GM19043 (cell line): ENCODE data around the gene SSBP2.
"Not testable (repeated sequence)": the region's sequence is repeated elsewhere in the genome, so short reads cannot be mapped to it uniquely, and the experiment has no call there.

Experiments
- ATAC-seq: cut with Tn5 transposase; IDR thresholded peaks from one replicate; pipeline ENCODE4 v1.9.1; 2021; ENCODE audit warnings: low read depth; ENCODE audit not compliant: unreplicated experiment

The SSBP2 gene

DNA sequence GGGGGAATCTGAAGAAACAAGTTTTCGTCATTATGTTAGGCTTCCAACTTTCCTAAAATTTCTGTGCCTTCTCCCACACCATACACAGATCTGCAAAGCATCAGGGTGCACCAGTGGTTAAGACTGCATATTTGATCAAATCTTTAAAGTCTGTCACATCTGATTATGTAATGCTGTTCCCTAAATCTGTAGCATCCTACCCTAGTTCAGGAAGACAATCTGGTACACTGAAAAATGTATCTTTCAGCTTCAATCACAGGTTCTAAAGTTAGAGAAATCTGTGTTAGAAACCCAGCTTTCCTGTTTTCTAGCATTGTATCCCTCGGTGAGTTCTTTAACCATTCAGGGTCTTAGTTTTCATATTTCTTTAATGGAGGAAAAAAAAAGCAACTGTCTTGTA lies 3.9 kb downstream of the SSBP2 start:
- ATAC-seq = no peak

DNA sequence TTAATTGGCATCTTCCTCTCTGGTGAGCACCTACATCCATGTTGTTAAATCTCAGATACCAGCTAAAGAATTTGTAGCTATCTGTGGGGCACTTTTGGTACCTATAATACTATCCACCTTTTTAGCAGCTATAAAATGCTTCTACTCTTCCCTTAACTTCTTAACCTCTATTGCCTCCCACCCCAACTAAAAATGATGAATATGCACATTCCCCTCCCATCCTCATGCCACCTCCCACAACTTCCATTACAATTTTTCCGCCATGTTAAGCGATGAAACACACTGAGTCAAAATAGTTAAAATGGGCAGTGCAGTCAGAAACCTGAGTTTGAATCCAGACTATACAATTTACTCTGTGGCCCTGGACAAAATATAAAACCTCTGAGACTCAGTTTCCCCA lies 10.1 kb downstream of the SSBP2 start:
- ATAC-seq = no peak

DNA sequence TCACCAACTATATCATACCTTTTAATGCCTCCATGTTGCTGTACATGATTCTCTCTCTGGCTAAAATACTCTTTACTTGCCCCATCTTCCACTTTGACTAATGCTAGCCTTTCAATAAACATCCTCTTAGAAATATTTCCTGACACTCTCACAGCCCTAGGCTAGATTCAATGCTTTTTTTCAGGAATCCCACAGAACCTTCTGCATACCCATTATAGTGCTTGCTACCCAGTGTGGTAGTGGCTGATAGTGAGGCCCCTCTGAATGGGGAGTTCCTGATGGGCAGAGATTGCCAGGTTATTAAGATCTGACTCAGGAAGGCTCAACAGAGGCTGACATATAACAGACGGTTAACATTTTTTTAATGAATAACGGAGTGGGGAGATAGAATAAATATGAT lies 11.6 kb downstream of the SSBP2 start:
- ATAC-seq = no peak

DNA sequence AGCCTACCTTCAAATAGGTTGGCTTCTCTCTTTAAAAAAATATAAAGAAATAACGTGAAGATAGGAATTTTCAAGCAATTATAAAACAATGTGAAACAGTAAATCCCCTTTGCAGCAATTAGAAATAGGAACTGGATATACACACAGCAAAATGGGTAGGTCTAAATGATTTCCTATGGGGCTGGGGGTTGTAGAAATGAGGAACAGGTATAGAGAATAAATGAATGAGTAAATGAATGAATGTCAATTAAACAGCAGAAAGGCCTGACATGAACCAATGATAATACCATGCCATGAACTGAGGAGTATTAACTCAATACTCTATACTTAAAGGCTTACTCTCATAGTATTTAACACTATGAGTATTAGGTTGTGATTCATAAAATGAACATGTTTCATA lies 21.6 kb downstream of the SSBP2 start:
- ATAC-seq = no peak

DNA sequence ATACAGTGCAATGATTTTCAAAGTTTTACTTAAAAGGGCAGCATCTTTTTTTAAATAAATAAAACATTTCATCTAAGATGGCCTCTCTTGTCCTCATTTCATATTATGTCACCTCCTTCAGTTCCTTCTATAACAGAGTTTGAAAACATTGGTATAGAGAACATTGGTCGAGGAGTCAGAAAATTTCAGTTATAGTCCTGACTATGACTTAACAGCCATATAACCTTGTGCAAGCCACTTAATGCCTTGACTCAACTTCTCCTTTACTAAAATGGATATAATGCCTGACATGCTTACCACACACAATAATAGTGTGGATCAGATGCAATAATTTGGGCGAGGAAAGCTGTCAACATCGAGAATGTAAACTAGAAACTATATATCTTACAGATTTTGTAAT lies 22.6 kb downstream of the SSBP2 start:
- ATAC-seq = no peak

DNA sequence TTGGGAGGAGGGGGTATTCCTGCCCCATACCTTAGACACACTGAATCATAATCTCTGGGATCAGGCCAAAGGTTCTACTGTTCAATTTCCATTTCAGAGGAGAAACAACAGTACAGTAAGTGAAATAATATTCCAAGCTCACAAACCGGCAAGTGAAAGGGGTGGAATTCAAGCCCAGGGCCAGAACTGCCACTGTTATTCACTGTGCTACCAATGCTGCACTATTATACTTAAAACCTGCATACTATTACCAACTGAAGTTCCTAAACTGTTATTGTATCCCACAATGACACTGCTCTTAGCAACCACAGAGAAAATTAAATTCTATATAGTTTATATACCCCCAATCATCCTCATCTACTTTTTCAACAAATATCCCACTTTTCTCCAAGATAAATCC lies 24.6 kb downstream of the SSBP2 start:
- ATAC-seq = no peak

DNA sequence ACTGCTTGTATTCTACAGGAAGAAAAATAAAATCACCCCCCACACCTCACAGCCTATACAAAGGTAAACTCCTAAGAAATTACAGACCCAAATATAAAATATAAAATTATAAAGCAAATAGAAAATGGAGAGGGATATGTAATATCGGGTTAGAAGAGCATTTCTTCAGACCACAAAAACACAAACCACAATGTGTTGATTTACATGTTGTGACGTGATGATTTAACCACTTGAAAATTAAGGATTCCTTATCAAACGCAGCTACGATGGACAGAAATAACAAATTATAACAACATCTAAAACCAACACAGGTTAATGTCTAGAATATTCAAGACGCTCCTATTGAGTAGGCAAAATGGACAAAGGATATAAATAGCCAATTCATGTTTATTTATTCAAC lies 26.3 kb downstream of the SSBP2 start:
- no peak for ATAC-seq

DNA sequence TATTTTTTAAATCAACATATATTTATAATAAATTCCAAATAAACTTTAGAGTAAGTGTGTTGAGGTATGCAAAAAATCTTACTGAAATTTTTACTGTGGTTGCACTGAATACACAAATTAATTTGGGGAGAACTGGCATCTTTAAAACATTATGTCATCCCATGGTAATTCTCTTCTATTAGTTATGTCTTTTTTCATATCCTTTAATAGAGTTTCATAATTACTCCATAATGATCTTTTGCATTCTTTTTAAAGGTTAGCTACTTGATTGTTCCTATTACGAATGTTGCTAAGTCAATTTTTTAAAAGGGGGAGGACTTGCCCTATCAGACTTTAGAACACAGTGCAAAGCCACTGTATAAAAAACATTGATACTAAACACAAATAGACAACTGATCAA lies 26.8 kb downstream of the SSBP2 start:
- ATAC-seq = no peak

DNA sequence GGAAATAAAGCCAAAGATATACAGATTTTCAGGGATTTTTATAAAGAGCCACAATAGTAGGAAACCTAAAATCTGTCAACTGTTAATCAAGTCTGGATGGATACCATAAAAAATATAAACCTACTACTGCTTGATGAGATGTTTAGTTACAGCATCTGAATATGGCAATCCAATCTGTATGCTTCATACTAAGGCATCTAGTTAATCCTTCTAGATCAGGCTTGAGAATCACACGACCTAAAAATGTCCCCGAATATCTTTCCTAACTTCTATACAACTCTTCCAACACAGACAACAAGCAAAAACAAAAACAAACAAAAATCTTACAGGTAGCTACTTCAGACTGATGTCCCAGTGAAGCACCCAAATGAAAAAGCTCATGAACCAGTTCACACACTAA lies 29.8 kb downstream of the SSBP2 start:
- ATAC-seq = no peak

DNA sequence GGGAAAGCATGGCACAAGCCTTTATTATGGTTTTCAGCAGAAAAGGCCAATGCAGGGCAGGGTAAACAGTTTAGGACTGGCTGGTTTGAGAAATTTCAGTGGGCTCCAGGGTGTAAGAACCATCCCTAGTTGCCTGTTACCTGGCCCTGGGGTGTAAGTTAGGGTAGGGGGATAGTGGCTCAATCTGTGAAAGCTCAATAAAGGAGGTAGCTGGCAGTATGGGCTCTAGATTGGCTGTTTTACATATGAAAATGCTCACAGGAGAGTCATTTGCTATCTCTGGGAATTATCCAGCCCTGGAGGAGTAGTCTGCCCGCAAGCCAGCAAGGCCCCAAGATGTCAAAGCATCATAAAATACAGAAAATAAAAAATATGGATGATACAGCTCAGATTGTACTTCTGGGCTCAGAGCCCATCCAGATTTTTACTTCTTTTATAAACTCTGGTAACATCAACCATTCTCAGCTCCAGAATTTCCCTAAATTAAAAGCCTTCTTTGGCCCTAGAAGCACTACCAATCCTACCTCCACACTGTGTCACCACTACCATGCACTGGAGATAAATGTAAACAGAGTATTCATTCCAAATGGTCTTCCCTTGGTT lies 31.1 kb downstream of the SSBP2 start:
- ATAC-seq = no peak

DNA sequence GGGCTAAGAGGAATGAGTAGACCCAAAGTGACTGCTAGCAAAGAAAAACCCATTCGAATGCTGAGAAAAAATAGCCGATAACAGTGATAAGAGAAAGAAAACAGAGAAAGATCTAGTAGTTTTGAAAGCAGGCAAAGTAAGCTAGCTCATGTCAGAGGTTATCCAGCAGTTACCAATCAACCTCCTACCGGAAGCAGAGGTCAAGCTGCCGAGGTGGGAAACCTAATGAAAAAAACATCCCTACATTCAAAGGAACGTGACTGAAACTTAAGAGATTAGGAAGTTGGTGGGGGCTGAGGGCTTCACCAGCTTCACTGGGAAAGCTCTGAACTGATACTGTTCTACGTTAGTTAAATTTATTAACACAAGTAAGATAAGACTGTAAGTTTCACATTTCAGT lies 32.6 kb downstream of the SSBP2 start:
- no peak for ATAC-seq

DNA sequence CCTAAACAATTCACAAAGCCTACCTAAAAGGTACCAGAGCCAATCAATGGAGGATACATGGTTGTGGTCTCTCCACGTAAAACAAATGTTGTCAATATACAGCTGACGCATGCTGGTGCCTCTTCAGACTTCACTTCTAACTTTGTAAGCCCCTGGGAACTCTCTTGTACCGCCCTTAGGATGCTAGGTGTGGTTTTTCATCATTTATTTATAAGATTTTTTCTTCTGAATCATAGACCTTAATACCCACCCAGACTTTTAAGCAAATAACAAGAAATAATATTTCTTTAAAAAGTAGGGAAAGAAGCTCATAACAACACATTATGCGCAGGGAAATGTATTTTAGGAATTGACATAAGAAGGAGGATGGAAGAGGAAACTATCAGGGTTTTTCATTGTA lies 33.0 kb downstream of the SSBP2 start:
- ATAC-seq = no peak

DNA sequence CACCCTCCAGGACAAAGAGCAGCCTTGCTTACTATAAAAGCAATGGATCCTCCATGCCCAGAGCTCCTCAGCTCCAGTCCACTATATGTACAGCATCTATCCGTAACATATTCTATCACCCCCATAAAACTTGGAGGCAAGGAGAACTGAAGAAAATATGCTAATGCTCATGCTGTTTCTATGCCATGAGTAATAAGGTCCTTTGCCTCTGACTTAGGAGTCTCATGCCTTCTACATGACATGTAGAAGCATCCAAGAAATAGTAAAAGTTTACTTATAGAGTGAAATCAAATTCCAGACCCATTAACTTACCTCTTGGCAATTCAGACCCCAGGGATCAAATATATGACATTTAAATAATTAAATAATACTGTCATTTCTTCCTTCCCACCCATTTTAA lies 33.7 kb downstream of the SSBP2 start:
- ATAC-seq = no peak

DNA sequence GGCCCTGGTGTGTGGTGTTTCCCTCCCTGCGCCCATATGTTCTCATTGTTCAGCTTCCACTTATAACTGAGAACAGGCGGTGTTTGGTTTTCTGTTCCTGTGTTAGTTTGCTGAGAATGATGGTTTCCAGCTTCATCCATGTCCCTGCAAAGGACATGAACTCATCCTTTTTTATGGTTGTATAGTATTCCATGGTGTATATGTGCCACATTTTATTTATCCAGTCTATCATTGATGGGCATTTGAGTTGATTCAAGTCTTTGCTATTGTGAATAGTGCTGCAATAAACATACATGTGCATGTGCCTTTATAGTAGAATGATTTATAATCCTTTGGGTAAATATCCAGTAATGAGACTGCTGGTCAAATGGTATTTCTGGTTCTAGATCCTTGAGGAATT lies 36.8 kb downstream of the SSBP2 start:
- ATAC-seq = not testable (repeated sequence)

DNA sequence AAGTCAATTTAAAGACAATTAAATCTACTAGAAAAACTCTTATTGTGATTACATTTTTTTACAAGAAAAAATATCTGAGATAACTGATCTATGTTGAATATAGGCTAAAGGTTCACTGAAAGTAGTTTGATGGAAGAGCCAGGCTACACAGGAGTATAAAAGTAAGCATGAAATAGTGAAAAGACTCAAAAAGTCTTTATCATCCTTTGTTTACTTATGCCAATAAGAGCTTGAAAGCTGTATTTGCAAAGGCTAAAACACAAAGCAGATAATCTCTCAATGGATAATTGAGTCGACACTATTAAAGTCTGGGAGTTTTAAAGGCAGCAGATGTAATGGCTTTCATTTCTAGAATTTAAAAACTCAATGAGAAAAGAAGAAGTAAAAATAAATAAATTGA lies 42.0 kb downstream of the SSBP2 start:
- no peak for ATAC-seq

DNA sequence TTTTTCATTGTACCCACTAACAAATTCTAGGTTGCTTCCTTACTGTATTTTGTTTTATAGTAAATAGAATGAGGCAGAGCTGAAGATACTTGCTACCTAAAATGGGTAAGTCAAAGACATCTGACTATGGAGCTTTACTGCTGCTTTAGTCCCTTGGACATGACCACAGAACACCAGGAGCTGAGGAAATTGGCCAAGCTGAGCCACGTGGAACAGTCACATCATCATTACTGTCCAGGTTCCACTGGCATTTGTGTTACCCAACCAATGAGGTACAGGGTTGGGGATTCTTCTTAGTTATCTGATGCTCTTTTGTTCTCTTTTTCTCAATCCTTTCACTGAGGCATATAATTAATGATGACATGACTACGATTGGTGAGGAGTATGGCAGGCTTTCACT lies 47.1 kb downstream of the SSBP2 start:
- no peak for ATAC-seq

DNA sequence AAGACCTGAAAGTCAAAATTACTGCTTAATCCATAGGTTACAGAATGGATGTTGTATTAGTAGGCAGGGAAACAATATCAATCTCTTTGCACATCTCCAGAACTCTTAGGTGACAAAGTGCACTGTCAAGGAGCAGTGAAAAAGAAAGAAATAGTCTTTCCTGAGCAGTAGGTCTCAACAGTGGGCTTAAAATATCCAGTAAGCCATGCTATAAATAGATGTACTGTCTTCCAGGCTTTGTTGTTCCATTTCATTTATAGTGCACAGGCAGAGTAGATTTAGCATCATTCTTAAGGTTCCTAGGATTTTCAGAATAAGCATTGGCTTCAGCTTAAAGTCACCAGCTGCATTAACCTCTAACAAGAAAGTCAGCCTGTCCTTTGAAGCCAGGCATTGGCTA lies 50.7 kb downstream of the SSBP2 start:
- ATAC-seq = no peak

DNA sequence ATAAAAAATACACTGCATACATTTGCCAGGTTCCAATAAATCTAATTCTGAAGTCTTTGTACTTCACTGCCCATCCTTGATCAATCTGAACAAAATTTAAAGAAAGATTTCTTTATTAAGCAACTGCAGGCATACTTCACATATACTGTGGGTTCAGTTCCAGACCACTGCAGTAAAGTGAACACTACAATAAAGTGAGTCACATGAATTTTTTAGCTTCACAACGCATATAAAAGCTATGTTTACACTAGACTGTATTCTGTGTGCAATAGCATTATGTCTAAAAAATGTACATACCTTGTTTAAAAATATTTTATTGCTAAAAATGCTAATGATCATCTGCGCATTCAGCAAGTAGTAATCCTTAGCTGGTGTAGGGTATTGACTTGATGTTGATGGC lies 52.1 kb downstream of the SSBP2 start:
- ATAC-seq = no peak

DNA sequence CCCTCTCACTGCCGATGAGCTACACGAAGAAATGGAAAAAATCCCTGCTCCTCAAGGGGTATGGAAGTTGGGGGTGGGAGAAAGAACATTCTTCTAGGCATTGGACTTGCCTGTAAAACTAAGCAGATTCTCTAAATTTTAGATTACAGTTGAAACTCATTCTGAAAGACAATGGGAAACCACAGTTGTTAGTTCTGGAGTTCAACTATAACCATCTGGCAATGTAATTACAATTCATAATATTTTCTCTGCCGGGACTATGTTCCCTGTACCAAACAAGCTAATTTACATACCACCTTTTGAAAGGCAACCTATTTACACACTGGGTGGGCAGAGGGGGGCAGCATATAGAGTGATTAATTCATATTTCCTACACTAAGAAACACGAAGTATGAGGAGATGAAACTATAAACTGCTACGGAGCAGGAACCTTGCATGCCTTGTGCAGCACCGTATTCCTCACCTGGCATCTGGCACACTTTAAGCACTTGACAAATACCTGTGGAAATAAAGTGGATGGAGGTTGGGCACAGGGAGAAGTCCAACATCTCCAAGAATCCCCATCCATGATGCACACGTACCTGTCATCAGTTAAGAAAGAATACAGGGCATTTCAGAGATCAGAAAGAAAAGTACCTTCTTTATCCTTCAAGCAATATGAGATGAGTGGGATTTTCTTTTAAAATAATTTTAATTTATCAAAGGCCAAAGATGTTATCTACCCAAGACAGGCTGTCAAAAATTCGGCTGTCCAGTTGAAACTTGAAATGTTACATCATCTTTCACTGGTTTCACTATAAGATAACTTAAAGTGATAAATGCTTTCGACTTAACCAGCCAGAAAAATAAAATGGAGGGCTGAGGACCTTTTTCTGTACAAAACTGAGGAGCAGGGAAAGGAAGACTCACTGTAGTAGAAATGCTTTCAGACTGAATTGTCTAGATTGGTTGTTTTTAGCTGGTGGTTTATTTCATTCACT lies 54.2 kb downstream of the SSBP2 start:
- no peak for ATAC-seq

DNA sequence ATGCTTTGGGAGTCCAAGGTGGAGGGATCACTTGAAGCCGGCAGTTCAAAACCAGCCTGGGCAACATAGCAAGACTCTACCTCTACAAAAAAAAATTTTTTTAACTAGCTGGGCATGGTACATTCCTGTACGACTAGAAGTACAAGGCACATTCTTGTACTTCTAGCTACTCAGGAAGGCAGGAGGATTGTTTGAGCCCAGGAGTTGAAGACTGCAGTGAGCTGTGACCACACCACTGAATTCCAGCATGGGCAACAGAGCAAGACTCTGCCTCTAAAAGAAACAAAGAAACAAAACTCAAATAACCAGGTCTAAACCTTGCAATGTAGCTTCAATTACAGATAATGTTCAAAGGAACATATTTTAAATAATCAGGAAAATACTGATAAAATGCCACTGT lies 56.2 kb downstream of the SSBP2 start:
- ATAC-seq = no peak

DNA sequence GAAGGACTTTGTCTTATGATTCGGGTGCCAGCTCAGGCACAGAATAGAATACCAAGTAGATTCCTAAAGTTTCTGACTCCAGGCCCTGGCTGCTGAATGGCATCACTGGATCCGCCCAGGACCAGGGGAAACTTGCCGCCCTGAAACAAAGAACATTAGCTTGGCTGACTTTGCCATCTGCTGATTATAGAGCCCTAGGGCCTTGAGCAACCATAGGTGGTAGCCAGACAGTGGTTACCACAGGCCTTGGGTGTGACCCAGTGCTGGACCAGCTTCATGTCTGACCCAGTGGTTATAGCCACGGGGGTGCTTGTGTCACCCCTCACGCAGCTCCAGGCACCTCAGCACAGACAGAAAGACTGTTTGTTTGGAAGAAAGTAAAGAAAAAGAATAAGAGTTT lies 62.7 kb downstream of the SSBP2 start:
- no peak for ATAC-seq

DNA sequence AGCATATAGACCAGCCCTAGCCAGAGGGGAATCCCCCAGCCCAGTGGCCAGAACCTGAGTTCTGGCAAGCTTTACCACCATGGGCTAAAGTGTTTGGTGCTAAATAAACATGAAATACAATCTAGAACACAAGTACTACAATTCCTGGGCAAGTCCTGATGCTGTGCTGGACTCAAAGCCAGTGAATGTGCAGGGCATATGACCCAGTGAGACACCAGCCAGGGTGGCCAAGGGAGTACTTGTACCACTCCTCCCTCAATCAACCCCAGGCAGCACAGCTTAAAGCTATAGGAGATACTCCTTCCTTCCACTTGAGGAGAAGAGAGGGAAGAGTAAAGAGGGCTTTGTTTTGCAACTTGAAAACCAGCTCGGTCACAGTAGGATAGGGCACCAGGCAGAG lies 63.6 kb downstream of the SSBP2 start:
- ATAC-seq = no peak
